ENCODE results near the gene LYSET.

Gene LYSET

GRCh38 chr14:93234798-93235197, 49.7 kb downstream of the LYSET start:
- no peak for TF ChIP-seq CTCF (IDR thresholded peaks at IDR 0.05; ENCODE audit: insufficient read depth, missing control alignments)
- FAIRE-seq: no peak
- no peak for DNase-seq (ENCODE audit: insufficient read length, low spot score)
